CD4-positive, alpha-beta memory T cell (primary cell): ENCODE data around the gene MXD4. TPM values are rescaled to one million over a fixed set of nuclear protein-coding genes. Genes with fewer than 3 reads are reported as not detected.

Experiments used
- CTCF ChIA-PET: fragments of 350-600 bp; sonication (Branson Sonifier 250); formaldehyde crosslinking; loops from one replicate; lab custom pipeline; 2021; ENCODE audit warnings: inconsistent platforms; ENCODE audit not compliant: partially characterized antibody; lab: Charles Lee
- POLR2A ChIA-PET: fragments of 350-600 bp; sonication (Branson Sonifier 250); formaldehyde crosslinking; loops from one replicate; lab custom pipeline; 2021; ENCODE audit not compliant: partially characterized antibody; lab: Charles Lee
- DNase-seq, 5 donors: peaks; one replicate each; pipeline versions ENCODE4 v3.0.0 to v3.0.0-alpha.2; 2020 to 2022; ENCODE audit warnings: mixed read lengths in 1 of 5
- H3K27ac ChIP-seq: one replicate; pipeline ENCODE4 v1.7.0; 2013; ENCODE audit warnings: low read depth, low read length
- H3K27me3 ChIP-seq: 2 replicates; pipeline ENCODE4 v1.7.0; 2013; ENCODE audit warnings: mild to moderate bottlenecking, low read length, moderate library complexity; ENCODE audit not compliant: insufficient read depth
- H3K36me3 ChIP-seq: 2 replicates; pipeline ENCODE4 v1.7.0; 2013; ENCODE audit warnings: mild to moderate bottlenecking, low read length, moderate library complexity; ENCODE audit not compliant: insufficient read depth
- H3K4me1 ChIP-seq: 2 replicates; pipeline ENCODE4 v1.7.0; 2013; ENCODE audit warnings: mild to moderate bottlenecking, low read length, moderate library complexity; ENCODE audit not compliant: insufficient read depth
- H3K4me3 ChIP-seq, 2 donors: one replicate each; pipeline ENCODE4 v1.7.0; 2013; ENCODE audit warnings: low read length in 2 of 2, mild to moderate bottlenecking in 1 of 2
- H3K9me3 ChIP-seq, 2 donors: one replicate each; pipeline ENCODE4 v1.7.0; 2013; ENCODE audit warnings: low read length in 2 of 2, control low read depth in 1 of 2; ENCODE audit not compliant: control insufficient read depth in 1 of 2
- H3K27ac Mint-ChIP-seq, 7 donors: one replicate each; pipeline ENCODE4 v1.8.0; 2020 to 2021; ENCODE audit warnings: mixed read lengths in 7 of 7, mild to moderate bottlenecking in 6 of 7, inconsistent platforms in 3 of 7, moderate library complexity in 3 of 7
- H3K27me3 Mint-ChIP-seq, 2 donors: one replicate each; pipeline ENCODE4 v1.8.0; 2020 to 2021; ENCODE audit warnings: mixed read lengths in 2 of 2
- H3K36me3 Mint-ChIP-seq, 2 donors: one replicate each; pipeline ENCODE4 v1.8.0; 2020 to 2021; ENCODE audit warnings: mixed read lengths in 2 of 2, inconsistent platforms in 1 of 2, mild to moderate bottlenecking in 1 of 2
- H3K4me1 Mint-ChIP-seq, 4 donors: one replicate each; pipeline ENCODE4 v1.8.0; 2020 to 2021; ENCODE audit warnings: mixed read lengths in 4 of 4, mild to moderate bottlenecking in 1 of 4
- H3K4me3 Mint-ChIP-seq, 8 donors: one replicate each; pipeline ENCODE4 v1.8.0; 2020 to 2021; ENCODE audit warnings: mixed read lengths in 8 of 8, mild to moderate bottlenecking in 7 of 8, moderate library complexity in 6 of 8, inconsistent platforms in 3 of 8
- H3K9me3 Mint-ChIP-seq, 8 donors: one replicate each; pipeline ENCODE4 v1.8.0; 2020 to 2021; ENCODE audit warnings: mixed read lengths in 8 of 8, mild to moderate bottlenecking in 5 of 8, inconsistent platforms in 3 of 8, moderate library complexity in 1 of 8
- intact Hi-C: fragments of 100-400 bp; cut with micrococcal nuclease; formaldehyde crosslinking; loops from one replicate; pipeline ENCODE4 v1.15.1; 2023
- polyA plus RNA-seq, 2 donors: library from polyadenylated mRNA; unstranded; fragments of 300-500 nt; fragmentation: Illumina TruSeq; gene quantifications; one replicate each; pipeline ENCODE4 v1.2.3, GENCODE V29; 2021
- total RNA-seq, 2 experiments: library from RNA; stranded (reverse); gene quantifications; one replicate each; pipeline ENCODE4 v1.2.3, GENCODE V29; 2021

Gene MXD4
- total and polyA plus RNA-seq, 4 experiments from 2014 or later, result 31.9 to 67.5 (median 57.7) TPM

DNA sequence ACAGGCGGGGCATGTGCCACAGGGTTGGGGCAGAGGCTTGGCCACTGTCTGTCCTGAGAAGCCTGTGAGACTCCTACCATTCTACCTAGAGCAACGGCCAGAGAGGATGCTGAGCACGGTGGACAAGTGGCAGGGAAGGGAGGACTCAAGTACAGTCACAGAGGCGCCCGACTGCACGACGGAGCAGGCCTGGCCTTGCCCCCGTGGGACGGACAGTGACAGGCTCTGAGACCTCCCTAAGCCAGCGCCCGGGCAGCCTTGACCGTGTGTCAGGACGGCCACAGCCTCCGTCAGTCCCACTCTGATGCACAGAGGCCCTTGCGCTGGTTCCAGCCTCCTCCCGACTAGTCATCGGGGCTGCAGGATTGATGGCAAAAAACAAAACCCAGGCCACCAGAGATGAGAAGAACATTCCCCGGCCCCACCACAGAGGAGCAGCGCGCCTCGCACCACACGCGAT lies 36.7 kb upstream of the MXD4 start:
- H3K4me3 Mint-ChIP-seq, result no peak overlapping the region
- peaks cover 13 to 31% (median 21%) of the 10 kb centered on the region in 4 donors for H3K4me1 Mint-ChIP-seq
- ChIA-PET CTCF (no interaction called here), POLR2A (no interaction called here)
- DNase-seq, result no peak
- H3K4me1 ChIP-seq, result peaks cover 3% of the 10 kb centered on the region
- H3K36me3 Mint-ChIP-seq, result peaks cover 20% of the 10 kb centered on the region in 2 donors
- H3K27me3 ChIP-seq, result no peaks in the 10 kb centered on the region
- H3K9me3 Mint-ChIP-seq, result peaks cover 0 to 8% (median 0%) of the 10 kb centered on the region in 8 donors
- H3K27ac Mint-ChIP-seq, result peak overlapping the region; percentile 60 to 94 (median 91)
- intact Hi-C loops, result no loop called here
- H3K27ac ChIP-seq, result no peak overlapping the region
- H3K9me3 ChIP-seq, result no peaks in the 10 kb centered on the region
- no peaks in the 10 kb centered on the region for H3K27me3 Mint-ChIP-seq
- no peak overlapping the region for H3K4me3 ChIP-seq
- no peaks in the 10 kb centered on the region for H3K36me3 ChIP-seq

DNA sequence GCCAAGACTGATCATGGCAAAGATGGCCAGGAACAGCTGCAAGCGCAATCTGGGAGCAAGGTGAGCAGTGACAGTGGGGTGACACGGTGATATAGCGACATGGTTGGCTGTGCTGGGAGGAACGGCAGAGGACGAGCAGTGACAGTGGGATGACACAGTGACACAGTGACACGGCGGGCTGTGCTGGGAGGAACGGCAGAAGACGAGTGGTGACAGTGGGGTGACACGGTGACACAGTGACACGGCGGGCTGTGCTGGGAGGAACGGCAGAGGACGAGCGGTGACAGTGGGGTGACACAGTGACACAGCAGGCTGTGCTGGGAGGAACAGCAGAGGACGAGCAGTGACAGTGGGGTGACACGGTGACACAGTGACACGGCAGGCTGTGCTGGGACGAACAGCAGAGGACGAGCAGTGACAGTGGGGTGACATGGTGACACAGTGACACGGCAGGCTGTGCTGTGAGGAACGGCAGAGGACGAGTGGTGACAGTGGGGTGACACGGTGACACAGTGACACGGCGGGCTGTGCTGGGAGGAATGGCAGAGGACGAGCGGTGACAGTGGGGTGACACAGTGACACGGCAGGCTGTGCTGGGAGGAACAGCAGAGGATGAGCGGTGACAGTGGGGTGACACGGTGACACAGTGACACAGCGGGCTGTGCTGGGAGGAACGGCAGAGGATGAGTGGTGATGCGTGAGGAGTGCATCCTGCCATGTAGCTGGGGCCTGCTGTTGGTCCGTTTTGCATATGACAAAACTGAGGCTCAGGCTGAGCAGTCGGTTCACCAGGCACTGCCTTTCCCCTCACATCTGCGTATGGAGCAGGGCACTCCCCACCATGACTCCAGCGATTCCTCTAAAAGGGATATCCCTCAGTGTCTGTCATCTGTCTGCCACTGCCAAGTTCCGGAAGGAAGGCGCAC lies 36.0 kb upstream of the MXD4 start:
- Mint-ChIP-seq H3K27ac (peak overlapping the region; percentile 73 to 93 (median 85)), H3K4me3 (no peak overlapping the region), H3K4me1 (peaks cover 13 to 34% (median 21%) of the 10 kb centered on the region in 4 donors), H3K9me3 (peaks cover 0 to 5% (median 0%) of the 10 kb centered on the region in 8 donors), H3K36me3 (peaks cover 17 to 20% of the 10 kb centered on the region in 2 donors), H3K27me3 (no peaks in the 10 kb centered on the region)
- POLR2A ChIA-PET, result no interaction called here
- Histone ChIP-seq H3K36me3 (no peaks in the 10 kb centered on the region), H3K4me3 (no peak overlapping the region), H3K9me3 (no peaks in the 10 kb centered on the region), H3K4me1 (peaks cover 3% of the 10 kb centered on the region), H3K27ac (no peak overlapping the region), H3K27me3 (no peaks in the 10 kb centered on the region)
- DNase-seq, result no peak
- intact Hi-C loops, result no loop called here
- CTCF ChIA-PET, result no interaction called here

DNA sequence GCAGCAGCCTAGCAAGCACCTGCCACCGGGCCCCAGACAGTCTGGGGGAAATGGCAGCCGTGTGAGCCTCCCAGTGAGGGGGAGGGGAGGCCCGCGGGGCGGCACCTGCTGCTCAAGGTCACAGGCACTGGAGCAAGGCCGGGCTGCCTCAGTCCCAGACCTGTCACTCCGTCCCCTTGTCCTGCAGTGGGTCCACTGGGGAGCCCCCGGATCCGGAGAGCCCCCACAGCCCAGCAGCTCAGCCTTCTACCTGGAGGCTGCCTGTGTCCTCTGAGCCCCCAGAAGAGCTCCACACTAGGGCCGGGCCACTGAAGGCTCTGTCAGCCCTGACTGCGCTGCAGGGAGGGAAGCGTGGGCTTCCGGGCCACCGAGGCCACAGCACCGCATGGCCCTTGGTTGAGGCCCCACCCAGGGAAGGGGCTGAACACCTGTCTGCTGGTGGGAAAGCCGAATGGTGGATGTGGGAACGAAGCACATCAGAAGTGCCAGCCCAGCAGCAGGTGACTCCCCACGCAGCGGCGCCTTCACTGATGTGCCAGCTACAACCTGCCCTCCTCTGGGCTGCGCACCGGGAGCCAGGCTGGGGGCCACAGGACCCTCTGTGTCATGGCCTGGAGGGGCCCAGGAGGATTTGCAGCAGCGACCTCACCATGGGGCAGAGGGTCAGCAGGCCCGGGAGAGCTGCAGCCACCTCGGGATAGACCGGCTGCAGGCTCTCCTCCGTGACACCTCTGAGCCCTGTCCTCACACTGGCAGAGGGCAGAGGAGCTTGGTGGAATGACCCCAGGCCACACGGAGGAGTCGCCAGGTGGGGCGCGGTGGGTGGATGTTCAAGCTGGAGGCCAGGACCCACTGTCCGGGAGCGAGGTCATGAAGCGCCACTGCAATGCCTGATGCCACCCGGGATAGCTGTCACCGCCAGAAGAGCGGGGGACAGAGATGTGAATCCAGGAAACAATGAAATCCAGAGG lies 35.0 kb upstream of the MXD4 start:
- Mint-ChIP-seq H3K9me3 (peaks cover 0 to 5% (median 0%) of the 10 kb centered on the region in 8 donors), H3K4me3 (no peak overlapping the region), H3K27me3 (no peaks in the 10 kb centered on the region), H3K4me1 (peaks cover 16 to 41% (median 25%) of the 10 kb centered on the region in 4 donors), H3K27ac (peak overlapping the region; percentile 10 to 93 (median 85)), H3K36me3 (peaks cover 13% of the 10 kb centered on the region in 2 donors)
- Histone ChIP-seq H3K9me3 (no peaks in the 10 kb centered on the region), H3K36me3 (no peaks in the 10 kb centered on the region), H3K4me1 (peaks cover 11% of the 10 kb centered on the region), H3K27me3 (no peaks in the 10 kb centered on the region), H3K27ac (no peak overlapping the region), H3K4me3 (no peak overlapping the region)
- intact Hi-C loops, result no loop called here
- no peak for DNase-seq
- CTCF ChIA-PET, result no interaction called here
- POLR2A ChIA-PET, result interaction anchor here (2.8 kb wide), 1 partner anchor 15 kb away, joined by 15 read pairs; no protein-coding TSS in a partner anchor

DNA sequence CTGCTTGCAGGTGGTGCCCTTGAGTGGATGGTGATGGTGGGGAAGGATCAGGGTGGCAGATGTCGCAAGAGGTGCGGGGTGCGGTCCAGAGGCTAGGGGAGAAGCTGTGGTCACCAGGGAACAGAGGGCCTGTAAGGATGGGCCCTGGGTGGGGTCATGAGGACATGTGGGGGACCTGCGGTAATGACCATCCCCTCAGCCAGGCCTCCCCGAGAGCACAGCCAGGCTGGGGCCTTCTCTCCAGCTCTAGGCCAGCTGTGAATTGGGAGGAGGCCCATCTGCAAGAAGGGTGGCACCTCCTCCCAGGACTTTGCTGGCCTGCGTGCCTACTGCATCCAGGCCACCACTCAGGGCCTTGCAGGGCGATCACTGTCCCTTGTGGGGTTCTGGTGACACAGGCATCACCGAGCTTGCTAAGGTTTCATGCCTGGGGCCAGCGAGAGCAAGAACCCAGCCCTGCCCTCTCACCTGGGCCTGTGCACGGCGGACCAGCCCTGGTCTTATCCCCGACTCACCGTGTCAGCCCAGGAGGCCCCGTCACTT lies 34.1 kb upstream of the MXD4 start:
- Mint-ChIP-seq H3K27me3 (no peaks in the 10 kb centered on the region), H3K4me3 (no peak overlapping the region), H3K4me1 (peaks cover 18 to 48% (median 30%) of the 10 kb centered on the region in 4 donors), H3K27ac (peak overlapping the region in 3 of 7 donors; percentile 69 to 86 (median 82)), H3K36me3 (peaks cover 11 to 13% of the 10 kb centered on the region in 2 donors), H3K9me3 (peaks cover 0 to 5% (median 0%) of the 10 kb centered on the region in 8 donors)
- no peak for DNase-seq
- intact Hi-C loops, result no loop called here
- H3K27me3 ChIP-seq, result no peaks in the 10 kb centered on the region
- no peak overlapping the region for H3K27ac ChIP-seq
- no peaks in the 10 kb centered on the region for H3K9me3 ChIP-seq
- POLR2A ChIA-PET, result interaction anchor here (1.2 to 2.8 kb wide), 2 partner anchors 14 to 34 kb away, joined by 3 to 15 read pairs; partner anchors contain the start of gene MXD4
- no peaks in the 10 kb centered on the region for H3K36me3 ChIP-seq
- peaks cover 21% of the 10 kb centered on the region for H3K4me1 ChIP-seq
- no peak overlapping the region for H3K4me3 ChIP-seq
- CTCF ChIA-PET, result no interaction called here

DNA sequence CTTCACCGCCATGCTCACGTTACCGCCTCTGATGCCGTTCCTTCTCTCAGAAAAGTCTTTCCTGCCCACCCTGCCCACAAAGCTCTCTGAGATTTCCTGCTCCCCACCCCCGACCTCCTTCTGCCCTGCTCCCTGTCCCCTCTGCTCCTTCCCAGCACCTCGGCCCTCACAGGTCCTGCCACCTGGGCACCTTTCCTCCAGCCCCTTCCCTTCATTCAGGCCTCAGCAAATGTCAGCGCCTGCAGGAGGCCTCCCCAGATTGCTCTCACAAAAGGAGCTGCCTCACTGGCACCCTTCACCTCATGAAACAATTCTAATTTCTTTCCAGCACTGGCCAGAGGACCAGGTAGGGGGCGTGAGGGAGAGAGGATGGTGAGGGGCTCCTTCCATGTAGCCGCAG lies 33.6 kb upstream of the MXD4 start:
- ChIA-PET CTCF (no interaction called here), POLR2A (interaction anchor here (1.2 to 2.8 kb wide), 2 partner anchors 13 to 33 kb away, joined by 3 to 15 read pairs; partner anchors contain the start of gene MXD4)
- no peaks in the 10 kb centered on the region for H3K27me3 Mint-ChIP-seq
- Histone ChIP-seq H3K4me1 (peaks cover 25% of the 10 kb centered on the region), H3K27me3 (no peaks in the 10 kb centered on the region), H3K4me3 (no peak overlapping the region), H3K36me3 (no peaks in the 10 kb centered on the region), H3K27ac (no peak overlapping the region), H3K9me3 (no peaks in the 10 kb centered on the region)
- peak overlapping the region in 4 of 8 donors; percentile 15 to 63 (median 35) for H3K4me3 Mint-ChIP-seq
- DNase-seq, result no peak
- H3K36me3 Mint-ChIP-seq, result peaks cover 13 to 14% of the 10 kb centered on the region in 2 donors
- intact Hi-C loops, result no loop called here
- peaks cover 0 to 5% (median 0%) of the 10 kb centered on the region in 8 donors for H3K9me3 Mint-ChIP-seq
- peaks cover 21 to 53% (median 34%) of the 10 kb centered on the region in 4 donors for H3K4me1 Mint-ChIP-seq
- peak overlapping the region; percentile 64 to 86 (median 78) for H3K27ac Mint-ChIP-seq

DNA sequence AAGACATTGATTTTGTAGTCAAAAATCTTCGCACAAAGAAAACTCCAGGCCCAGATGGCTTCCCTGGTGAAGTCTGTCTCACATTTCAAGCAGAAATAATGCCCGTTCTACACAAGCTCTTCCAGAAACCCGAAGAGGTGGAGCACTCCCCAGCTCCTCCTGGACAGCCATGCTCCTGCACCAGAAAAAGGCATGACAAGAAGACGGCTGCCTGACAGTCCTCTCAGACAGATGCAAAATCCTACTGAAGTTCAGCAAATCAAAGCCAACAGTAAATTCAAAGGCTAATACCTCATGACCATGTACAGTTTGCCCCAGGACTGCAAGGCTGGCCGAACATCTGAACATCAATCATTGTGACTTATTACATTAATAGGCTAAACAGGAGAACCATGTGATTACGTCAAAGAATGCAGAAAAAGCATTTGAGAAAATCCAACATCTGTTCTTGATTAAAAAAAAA lies 30.8 kb upstream of the MXD4 start:
- Mint-ChIP-seq H3K4me1 (peaks cover 20 to 56% (median 36%) of the 10 kb centered on the region in 4 donors), H3K36me3 (peaks cover 3 to 9% of the 10 kb centered on the region in 2 donors), H3K4me3 (peak overlapping the region in 2 of 8 donors; percentile 43 to 50), H3K9me3 (peaks cover 0 to 2% (median 0%) of the 10 kb centered on the region in 8 donors), H3K27me3 (no peaks in the 10 kb centered on the region), H3K27ac (peak overlapping the region; percentile 73 to 98 (median 94))
- no peaks in the 10 kb centered on the region for H3K9me3 ChIP-seq
- POLR2A ChIA-PET, result interaction anchor here (0.6 to 5.4 kb wide), 3 partner anchors 18 to 120 kb away, joined by 3 to 51 read pairs (median 23); partner anchors contain the start of gene MXD4
- H3K4me3 ChIP-seq, result no peak overlapping the region
- intact Hi-C loops, result no loop called here
- CTCF ChIA-PET, result no interaction called here
- H3K36me3 ChIP-seq, result no peaks in the 10 kb centered on the region
- no peak for DNase-seq
- peaks cover 41% of the 10 kb centered on the region for H3K4me1 ChIP-seq
- H3K27me3 ChIP-seq, result no peaks in the 10 kb centered on the region
- H3K27ac ChIP-seq, result no peak overlapping the region
